Suprapubic skin (tissue), 4 donors: ENCODE data around the gene LZTS2. TPM values are rescaled to one million over a fixed set of nuclear protein-coding genes. Genes with fewer than 3 reads are reported as not detected.

Experiments
- DNase-seq, 2 donors: peaks; one replicate each; pipeline ENCODE4 v3.0.0-alpha.2; 2019; ENCODE audit warnings: low spot score in 2 of 2
- H3K27ac ChIP-seq: fragments of 200-600 bp; sonication (generic); one replicate; pipeline ENCODE4 v1.5.1; 2019
- H3K27me3 ChIP-seq: fragments of 200-600 bp; sonication (generic); one replicate; pipeline ENCODE4 v1.5.1; 2019
- H3K36me3 ChIP-seq: fragments of 200-600 bp; sonication (generic); one replicate; pipeline ENCODE4 v1.5.1; 2019
- H3K4me1 ChIP-seq: fragments of 200-600 bp; sonication (generic); one replicate; pipeline ENCODE4 v1.5.1; 2019
- H3K4me3 ChIP-seq: fragments of 200-600 bp; sonication (generic); one replicate; pipeline ENCODE4 v1.5.1; 2019; ENCODE audit warnings: mild to moderate bottlenecking
- H3K9me3 ChIP-seq: fragments of 200-600 bp; sonication (generic); one replicate; pipeline ENCODE4 v1.5.1; 2019
- EP300 ChIP-seq: sonication (generic); formaldehyde crosslinking; IDR thresholded peaks from one replicate; pipeline ENCODE4 v1.6.1; 2017; ENCODE audit warnings: antibody characterized with exemption
- POLR2A ChIP-seq, 2 donors: fragments of 450-650 bp; IDR thresholded peaks; one replicate each; pipeline ENCODE4 v1.6.1; 2017; ENCODE audit warnings: antibody characterized with exemption in 2 of 2, mild to moderate bottlenecking in 2 of 2, moderate library complexity in 2 of 2
- POLR2AphosphoS5 ChIP-seq, 3 donors: sonication (generic); formaldehyde crosslinking; IDR thresholded peaks; one replicate each; pipeline ENCODE4 v1.6.1; 2017; ENCODE audit warnings: antibody characterized with exemption in 3 of 3
- WGBS: methylation state at CpG from one replicate; pipeline ENCODE4 v1.1.5; 2018; 5-methylcytosine and 5-hydroxymethylcytosine counted together
- total RNA-seq, 4 donors: library from RNA; depleted of rRNA; stranded (reverse); fragments of >200 nt; gene quantifications; one replicate each; pipeline ENCODE4 v1.1.0, GENCODE V29; 2016
- TF ChIP-seq, protein P1 (sequence below), 2 donors: fragments of 200-600 bp in 1 of 2; fragments of 450-650 bp in 1 of 2; sonication (generic) in 1 of 2; IDR thresholded peaks; one replicate each; pipeline ENCODE4 v1.5.1; 2016 to 2019; ENCODE audit warnings: antibody characterized with exemption in 2 of 2, mild to moderate bottlenecking in 1 of 2, moderate library complexity in 1 of 2

LZTS2 gene
- total RNA-seq, 4 donors from 2014 or later, result 51.9 to 88.8 (median 61.2) TPM

DNA sequence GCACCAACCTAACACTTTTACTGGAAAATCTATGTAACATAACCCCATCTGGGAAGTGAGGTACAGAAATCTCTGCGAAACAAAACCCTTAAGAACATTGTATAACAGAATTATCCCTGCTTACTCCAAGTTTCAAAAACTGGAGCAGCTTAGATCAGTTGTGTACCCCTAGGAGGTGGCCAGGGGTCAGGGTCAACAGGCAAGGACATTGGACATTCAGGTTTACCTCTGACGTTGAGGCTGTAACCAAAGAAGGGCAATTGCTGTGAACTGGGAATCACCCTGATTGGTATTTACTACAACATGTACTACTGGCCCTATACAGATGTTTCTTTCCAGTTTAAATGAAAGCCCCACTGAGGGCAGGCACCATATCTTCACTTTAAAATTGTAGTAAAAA is 44.5 kb downstream of the LZTS2 start:
- Histone ChIP-seq H3K4me3 (no peak overlapping the region), H3K4me1 (peaks cover 31% of the 10 kb centered on the region), H3K27me3 (peaks cover 28% of the 10 kb centered on the region), H3K27ac (no peak overlapping the region), H3K36me3 (peaks cover 9% of the 10 kb centered on the region), H3K9me3 (no peaks in the 10 kb centered on the region)
- TF ChIP-seq, protein P1, sequence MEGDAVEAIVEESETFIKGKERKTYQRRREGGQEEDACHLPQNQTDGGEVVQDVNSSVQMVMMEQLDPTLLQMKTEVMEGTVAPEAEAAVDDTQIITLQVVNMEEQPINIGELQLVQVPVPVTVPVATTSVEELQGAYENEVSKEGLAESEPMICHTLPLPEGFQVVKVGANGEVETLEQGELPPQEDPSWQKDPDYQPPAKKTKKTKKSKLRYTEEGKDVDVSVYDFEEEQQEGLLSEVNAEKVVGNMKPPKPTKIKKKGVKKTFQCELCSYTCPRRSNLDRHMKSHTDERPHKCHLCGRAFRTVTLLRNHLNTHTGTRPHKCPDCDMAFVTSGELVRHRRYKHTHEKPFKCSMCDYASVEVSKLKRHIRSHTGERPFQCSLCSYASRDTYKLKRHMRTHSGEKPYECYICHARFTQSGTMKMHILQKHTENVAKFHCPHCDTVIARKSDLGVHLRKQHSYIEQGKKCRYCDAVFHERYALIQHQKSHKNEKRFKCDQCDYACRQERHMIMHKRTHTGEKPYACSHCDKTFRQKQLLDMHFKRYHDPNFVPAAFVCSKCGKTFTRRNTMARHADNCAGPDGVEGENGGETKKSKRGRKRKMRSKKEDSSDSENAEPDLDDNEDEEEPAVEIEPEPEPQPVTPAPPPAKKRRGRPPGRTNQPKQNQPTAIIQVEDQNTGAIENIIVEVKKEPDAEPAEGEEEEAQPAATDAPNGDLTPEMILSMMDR (IDR thresholded peaks at IDR 0.05), result no peak
- TF ChIP-seq EP300 (no peak), POLR2AphosphoS5 (IDR thresholded peaks at IDR 0.05) (no peak), POLR2A (IDR thresholded peaks at IDR 0.05) (no peak)
- no peak for DNase-seq
- 92% methylated on average over 2 of the region's 2 CpGs for WGBS

DNA sequence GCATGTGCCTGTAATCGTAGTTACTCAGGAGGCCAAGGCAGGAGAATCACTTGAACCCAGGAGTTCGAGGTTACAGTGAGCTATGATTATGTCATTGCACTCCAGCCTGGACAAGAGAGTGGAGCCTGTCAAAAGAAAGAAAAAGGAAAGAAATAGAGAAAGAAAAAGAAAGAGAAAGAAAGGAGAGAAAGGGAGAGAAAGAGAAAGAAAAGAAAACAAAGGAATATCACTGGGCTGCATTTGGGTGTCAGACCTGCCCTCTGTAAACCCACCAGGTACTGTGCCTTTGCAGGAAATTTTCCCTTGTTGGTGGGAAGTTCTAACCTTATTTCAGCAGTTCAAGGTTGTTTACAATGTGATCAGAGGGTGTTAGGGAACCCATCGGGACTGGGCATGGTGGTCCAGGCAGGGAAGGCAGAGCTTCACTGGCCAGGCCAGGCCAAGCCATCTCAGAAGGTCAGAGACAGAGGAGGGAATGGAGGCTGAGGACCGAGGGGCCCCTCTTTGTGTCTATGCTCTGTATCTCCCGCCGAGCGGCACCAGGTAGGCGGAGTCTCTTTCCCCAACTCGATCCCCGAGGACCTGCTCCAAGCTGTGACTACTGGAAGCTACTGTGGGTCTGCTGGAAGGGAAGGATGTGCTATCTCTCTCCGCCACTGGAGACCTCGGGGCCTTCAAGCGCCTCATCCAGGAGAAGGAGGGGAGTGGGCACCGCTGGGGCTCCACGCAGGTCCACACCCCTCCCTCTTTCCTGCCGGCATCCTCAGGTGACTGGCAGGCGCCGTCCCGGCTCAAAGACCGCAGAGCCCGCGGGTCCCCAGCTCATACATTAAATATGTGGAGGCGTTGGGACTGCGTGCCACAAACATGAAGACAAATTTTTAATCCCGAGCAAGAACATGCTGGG is 47.0 kb downstream of the LZTS2 start:
- TF ChIP-seq POLR2AphosphoS5 (IDR thresholded peaks at IDR 0.05) (no peak), EP300 (no peak), POLR2A (IDR thresholded peaks at IDR 0.05) (no peak)
- TF ChIP-seq, protein P1 (IDR thresholded peaks at IDR 0.05), result no peak
- 40% methylated on average over 22 of the region's 25 CpGs for WGBS
- Histone ChIP-seq H3K27me3 (peaks cover 47% of the 10 kb centered on the region), H3K9me3 (no peaks in the 10 kb centered on the region), H3K4me3 (no peak overlapping the region), H3K27ac (no peak overlapping the region), H3K36me3 (no peaks in the 10 kb centered on the region), H3K4me1 (peaks cover 40% of the 10 kb centered on the region)
- no peak for DNase-seq

DNA sequence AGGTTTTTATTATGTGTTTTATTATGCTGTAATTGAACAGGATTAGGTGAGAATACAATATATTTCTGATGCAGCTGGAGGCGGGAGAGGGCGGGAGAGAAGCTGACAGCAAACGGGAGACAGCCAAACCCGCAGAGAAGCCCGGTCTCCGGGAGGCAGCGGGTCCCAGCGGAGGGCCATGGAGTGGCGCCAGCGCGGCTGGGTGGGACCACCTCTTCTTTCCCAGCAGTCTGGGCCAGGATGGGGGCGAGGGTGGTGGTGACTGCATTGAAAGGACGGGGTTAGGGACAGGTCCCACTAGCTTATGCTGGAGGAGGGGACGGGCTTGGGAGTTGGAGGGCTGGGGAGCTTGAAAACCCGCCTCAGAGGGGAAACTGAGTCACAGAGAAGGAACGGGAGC is 47.7 kb downstream of the LZTS2 start:
- Histone ChIP-seq H3K4me1 (peaks cover 38% of the 10 kb centered on the region), H3K27me3 (peaks cover 47% of the 10 kb centered on the region), H3K9me3 (no peaks in the 10 kb centered on the region), H3K36me3 (no peaks in the 10 kb centered on the region), H3K4me3 (no peak overlapping the region), H3K27ac (no peak overlapping the region)
- DNase-seq, result no peak
- TF ChIP-seq, protein P1 (IDR thresholded peaks at IDR 0.05), result no peak
- TF ChIP-seq POLR2AphosphoS5 (IDR thresholded peaks at IDR 0.05), result no peak
- no peak for TF ChIP-seq POLR2A (IDR thresholded peaks at IDR 0.05)
- TF ChIP-seq EP300, result no peak
- WGBS, result 37% methylated on average over 16 of the region's 16 CpGs

DNA sequence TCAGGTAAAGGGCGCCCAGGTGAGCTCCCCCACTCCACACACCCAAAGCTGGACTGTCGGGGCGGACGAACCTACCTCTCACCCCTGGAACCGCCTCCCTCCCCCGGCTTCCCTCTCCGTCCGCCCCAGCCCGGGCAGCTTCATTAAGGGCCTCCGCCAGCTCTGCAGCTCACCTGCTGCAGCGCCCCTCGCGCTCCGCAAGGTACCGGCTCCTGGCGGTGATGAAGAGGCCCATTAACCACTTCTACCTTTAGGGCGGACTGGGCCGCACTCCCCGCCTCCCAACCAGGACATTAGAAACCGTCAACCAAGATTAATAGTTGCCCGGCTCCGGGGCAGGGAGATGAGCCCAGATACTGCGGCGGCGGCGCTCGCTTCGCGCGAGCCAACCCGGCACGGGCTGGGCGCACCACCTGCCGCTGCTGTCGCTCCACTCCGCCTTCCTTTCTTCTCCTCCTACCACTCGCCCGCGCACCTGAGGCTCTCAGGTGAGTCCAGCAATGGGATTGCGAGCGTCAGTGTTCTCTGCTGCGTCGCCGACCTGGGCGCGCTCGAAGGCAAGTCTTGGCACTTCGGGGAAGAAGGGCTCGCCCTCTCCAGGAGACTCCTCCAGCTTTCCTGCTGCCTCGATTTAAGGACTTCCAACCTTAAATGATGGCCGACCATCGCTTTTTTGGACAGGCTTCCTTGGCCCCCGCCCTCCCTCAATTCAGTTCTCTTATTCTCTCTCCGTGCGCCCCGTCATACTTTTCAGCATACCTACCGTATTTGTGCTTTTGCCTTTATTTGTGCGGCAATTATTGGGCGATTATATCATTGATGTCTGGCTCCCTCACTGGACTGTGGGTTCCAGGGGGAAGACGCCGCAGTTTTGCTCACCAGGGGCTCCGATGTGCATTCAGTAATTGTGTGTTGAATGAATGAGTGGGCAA is 48.6 kb downstream of the LZTS2 start:
- Histone ChIP-seq H3K9me3 (no peaks in the 10 kb centered on the region), H3K36me3 (no peaks in the 10 kb centered on the region), H3K4me1 (peaks cover 33% of the 10 kb centered on the region), H3K27me3 (peaks cover 47% of the 10 kb centered on the region), H3K4me3 (peak overlapping the region; percentile 15), H3K27ac (no peak overlapping the region)
- 11% methylated on average over 55 of the region's 62 CpGs for WGBS
- TF ChIP-seq POLR2AphosphoS5 (IDR thresholded peaks at IDR 0.05) (no peak), POLR2A (IDR thresholded peaks at IDR 0.05) (no peak), EP300 (no peak)
- TF ChIP-seq, protein P1 (IDR thresholded peaks at IDR 0.05), result no peak
- DNase-seq, result no peak
